Naive thymus-derived CD4-positive, alpha-beta T cell (primary cell): Measurements from ENCODE around the gene ADGRL3. TPM values are rescaled to one million over a fixed set of nuclear protein-coding genes. Genes with fewer than 3 reads are reported as not detected.

Experiments used
- ATAC-seq: fragments of 150-1000 bp; cut with Tn5 transposase; 2 replicates; pipeline ENCODE4 v1.10.0; 2021; ENCODE audit warnings: mild to moderate bottlenecking, moderate library complexity
- CTCF ChIA-PET: fragments of 350-600 bp; sonication (Branson Sonifier 250); formaldehyde crosslinking; loops from one replicate; lab custom pipeline; 2021; ENCODE audit warnings: antibody characterized with exemption; lab: Charles Lee
- POLR2A ChIA-PET: fragments of 350-600 bp; sonication (Branson Sonifier 250); formaldehyde crosslinking; loops from one replicate; lab custom pipeline; 2021; ENCODE audit warnings: antibody characterized with exemption, inconsistent platforms; lab: Charles Lee
- DNase-seq, 9 donors: peaks; one replicate each; pipeline versions ENCODE4 v3.0.0 to v3.0.0-alpha.2; 2020 to 2022; ENCODE audit warnings: mixed read lengths in 1 of 9
- H3K27ac ChIP-seq: one replicate; pipeline ENCODE4 v1.7.0; 2013; ENCODE audit warnings: mild to moderate bottlenecking, low read depth, low read length, moderate library complexity
- H3K27me3 ChIP-seq, 2 donors: one replicate each; pipeline ENCODE4 v1.7.0; 2013; ENCODE audit warnings: low read length in 2 of 2, mild to moderate bottlenecking in 2 of 2, moderate library complexity in 2 of 2; ENCODE audit not compliant: control insufficient read depth in 2 of 2, insufficient read depth in 2 of 2
- H3K36me3 ChIP-seq, 3 experiments: 1 replicate in 2 of 3; 2 replicates in 1 of 3; pipeline ENCODE4 v1.7.0; 2013; ENCODE audit warnings: low read length in 3 of 3, mild to moderate bottlenecking in 3 of 3, moderate library complexity in 1 of 3; ENCODE audit not compliant: insufficient read depth in 3 of 3, control insufficient read depth in 2 of 3
- H3K4me1 ChIP-seq, 2 donors: one replicate each; pipeline ENCODE4 v1.7.0; 2013; ENCODE audit warnings: low read length in 2 of 2, mild to moderate bottlenecking in 2 of 2, moderate library complexity in 1 of 2; ENCODE audit not compliant: control insufficient read depth in 2 of 2, insufficient read depth in 2 of 2
- H3K4me3 ChIP-seq: 2 replicates; pipeline ENCODE4 v1.7.0; 2013; ENCODE audit warnings: mild to moderate bottlenecking, low read length
- H3K9me3 ChIP-seq, 3 experiments: 1 replicate in 2 of 3; 2 replicates in 1 of 3; pipeline ENCODE4 v1.7.0; 2013; ENCODE audit warnings: low read length in 3 of 3; ENCODE audit not compliant: control insufficient read depth in 2 of 3
- H3K27ac Mint-ChIP-seq, 9 donors: one replicate each; pipeline ENCODE4 v1.8.0; 2020 to 2022; ENCODE audit warnings: mixed read lengths in 9 of 9, mild to moderate bottlenecking in 8 of 9, moderate library complexity in 5 of 9, inconsistent platforms in 2 of 9
- H3K27me3 Mint-ChIP-seq, 5 donors: one replicate each; pipeline ENCODE4 v1.8.0; 2021 to 2022; ENCODE audit warnings: mixed read lengths in 5 of 5, mild to moderate bottlenecking in 1 of 5
- H3K36me3 Mint-ChIP-seq, 5 donors: one replicate each; pipeline ENCODE4 v1.8.0; 2020 to 2022; ENCODE audit warnings: mixed read lengths in 5 of 5, mild to moderate bottlenecking in 3 of 5, inconsistent platforms in 1 of 5
- H3K4me1 Mint-ChIP-seq, 7 donors: one replicate each; pipeline ENCODE4 v1.8.0; 2020 to 2022; ENCODE audit warnings: mixed read lengths in 7 of 7, mild to moderate bottlenecking in 3 of 7, inconsistent platforms in 1 of 7
- H3K4me3 Mint-ChIP-seq, 10 donors: one replicate each; pipeline ENCODE4 v1.8.0; 2020 to 2022; ENCODE audit warnings: mild to moderate bottlenecking in 10 of 10, mixed read lengths in 10 of 10, moderate library complexity in 6 of 10, inconsistent platforms in 2 of 10
- H3K9me3 Mint-ChIP-seq, 11 donors: one replicate each; pipeline ENCODE4 v1.8.0; 2020 to 2022; ENCODE audit warnings: mixed read lengths in 11 of 11, mild to moderate bottlenecking in 4 of 11, inconsistent platforms in 1 of 11, moderate library complexity in 1 of 11
- intact Hi-C, 2 donors: fragments of 100-400 bp; cut with micrococcal nuclease; formaldehyde crosslinking; loops; one replicate each; pipeline ENCODE4 v1.15.1; 2023
- polyA plus RNA-seq, 2 donors: library from polyadenylated mRNA; unstranded; fragments of 300-500 nt; fragmentation: Illumina TruSeq; gene quantifications; one replicate each; pipeline ENCODE4 v1.2.3, GENCODE V29; 2021
- total RNA-seq, 6 experiments: library from RNA in 5 of 6; stranded (reverse) in 5 of 6; gene quantifications; 1 replicate in 5 of 6; 2 replicates in 1 of 6; pipeline ENCODE4 v1.2.3 and lab custom pipeline; 2021 to 2026

The ADGRL3 gene
- total and polyA plus RNA-seq, 7 experiments from 2014 or later, result not detected

DNA sequence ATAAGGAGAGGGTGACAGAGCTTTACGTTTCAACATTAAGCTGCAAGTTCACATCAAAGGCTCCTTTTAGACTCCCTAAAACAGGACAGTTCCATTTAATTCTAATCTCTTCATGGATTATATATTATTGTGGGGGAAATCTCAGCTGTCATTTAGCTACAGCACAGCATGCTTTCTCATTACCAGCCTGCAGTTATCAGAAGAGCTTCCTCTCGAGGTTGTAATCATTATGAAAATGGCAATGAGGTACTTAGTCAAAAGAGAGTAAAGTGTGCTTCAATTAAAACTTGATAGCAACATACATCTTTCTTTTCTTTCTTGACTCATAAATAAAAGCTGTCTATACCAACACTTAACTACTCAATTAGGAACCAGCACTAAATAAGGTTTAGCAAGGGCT lies 896.8 kb downstream of the ADGRL3 start:
- H3K4me1 ChIP-seq, result no peaks in the 10 kb centered on the region
- no peaks in the 10 kb centered on the region for H3K9me3 ChIP-seq
- POLR2A ChIA-PET, result no interaction called here
- no peaks in the 10 kb centered on the region for H3K4me1 Mint-ChIP-seq
- CTCF ChIA-PET, result no interaction called here
- H3K36me3 Mint-ChIP-seq, result no peaks in the 10 kb centered on the region
- no peak overlapping the region for H3K4me3 ChIP-seq
- intact Hi-C loops, result no loop called here
- H3K27ac ChIP-seq, result no peak overlapping the region
- H3K9me3 Mint-ChIP-seq, result peaks cover 1 to 27% (median 12%) of the 10 kb centered on the region in 11 donors
- no peak overlapping the region for H3K4me3 Mint-ChIP-seq
- no peak overlapping the region for H3K27ac Mint-ChIP-seq
- H3K27me3 ChIP-seq, result no peaks in the 10 kb centered on the region
- DNase-seq (no peak), ATAC-seq (no peak)
- H3K36me3 ChIP-seq, result no peaks in the 10 kb centered on the region
- no peaks in the 10 kb centered on the region for H3K27me3 Mint-ChIP-seq

DNA sequence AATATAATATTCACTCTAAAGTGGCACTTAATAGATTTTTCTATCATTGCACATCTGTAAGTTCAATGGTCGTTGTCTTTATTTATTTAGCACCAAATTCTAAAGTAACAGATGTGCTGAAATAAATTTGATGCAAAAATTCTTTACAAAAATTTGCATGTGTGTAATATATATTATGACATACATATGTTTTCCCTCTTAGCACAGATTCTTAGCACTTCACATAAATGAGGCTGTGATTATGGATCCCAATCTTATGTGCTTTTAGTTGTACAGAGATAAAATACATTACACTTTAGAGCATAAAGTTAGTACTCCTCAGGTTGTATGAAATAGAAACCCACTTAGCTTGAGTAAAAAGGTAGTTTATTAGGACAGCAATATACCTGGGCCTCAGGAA lies 915.1 kb downstream of the ADGRL3 start:
- no peak overlapping the region for H3K4me3 Mint-ChIP-seq
- H3K4me1 Mint-ChIP-seq, result no peaks in the 10 kb centered on the region
- no peaks in the 10 kb centered on the region for H3K27me3 ChIP-seq
- no peaks in the 10 kb centered on the region for H3K36me3 ChIP-seq
- no peak overlapping the region for H3K27ac Mint-ChIP-seq
- ATAC-seq (no peak), DNase-seq (no peak)
- H3K27me3 Mint-ChIP-seq, result no peaks in the 10 kb centered on the region
- intact Hi-C loops, result no loop called here
- H3K4me3 ChIP-seq, result no peak overlapping the region
- no peak overlapping the region for H3K27ac ChIP-seq
- no peaks in the 10 kb centered on the region for H3K36me3 Mint-ChIP-seq
- CTCF ChIA-PET, result no interaction called here
- POLR2A ChIA-PET, result no interaction called here
- peaks cover 0 to 18% (median 4%) of the 10 kb centered on the region in 11 donors for H3K9me3 Mint-ChIP-seq
- H3K4me1 ChIP-seq, result no peaks in the 10 kb centered on the region
- H3K9me3 ChIP-seq, result no peaks in the 10 kb centered on the region

DNA sequence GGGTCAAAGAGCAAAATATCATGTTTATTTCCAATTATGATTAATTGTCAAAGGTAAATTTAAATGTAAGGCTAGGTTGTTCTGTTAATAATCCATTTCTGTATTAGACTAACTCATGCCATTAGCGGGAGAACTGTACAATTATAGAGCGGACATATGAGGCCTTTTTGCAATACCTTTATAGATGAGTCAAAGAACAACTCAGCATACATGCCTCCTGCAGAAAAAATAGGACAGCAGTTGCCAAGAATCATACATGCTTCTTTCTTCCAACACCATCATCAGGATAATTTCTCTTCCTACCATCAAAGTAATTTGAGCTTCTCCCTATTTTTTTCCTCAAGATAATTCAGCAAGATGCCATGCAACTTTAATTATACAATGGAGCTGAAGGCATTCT lies 917.8 kb downstream of the ADGRL3 start:
- Mint-ChIP-seq H3K27ac (no peak overlapping the region), H3K36me3 (no peaks in the 10 kb centered on the region), H3K9me3 (peaks cover 0 to 13% (median 2%) of the 10 kb centered on the region in 11 donors), H3K27me3 (no peaks in the 10 kb centered on the region), H3K4me1 (no peaks in the 10 kb centered on the region), H3K4me3 (no peak overlapping the region)
- H3K36me3 ChIP-seq, result no peaks in the 10 kb centered on the region
- no peaks in the 10 kb centered on the region for H3K9me3 ChIP-seq
- intact Hi-C loops, result no loop called here
- ChIA-PET CTCF (no interaction called here), POLR2A (no interaction called here)
- no peak overlapping the region for H3K4me3 ChIP-seq
- H3K27ac ChIP-seq, result no peak overlapping the region
- H3K4me1 ChIP-seq, result no peaks in the 10 kb centered on the region
- ATAC-seq, result no peak
- H3K27me3 ChIP-seq, result no peaks in the 10 kb centered on the region
- no peak for DNase-seq

DNA sequence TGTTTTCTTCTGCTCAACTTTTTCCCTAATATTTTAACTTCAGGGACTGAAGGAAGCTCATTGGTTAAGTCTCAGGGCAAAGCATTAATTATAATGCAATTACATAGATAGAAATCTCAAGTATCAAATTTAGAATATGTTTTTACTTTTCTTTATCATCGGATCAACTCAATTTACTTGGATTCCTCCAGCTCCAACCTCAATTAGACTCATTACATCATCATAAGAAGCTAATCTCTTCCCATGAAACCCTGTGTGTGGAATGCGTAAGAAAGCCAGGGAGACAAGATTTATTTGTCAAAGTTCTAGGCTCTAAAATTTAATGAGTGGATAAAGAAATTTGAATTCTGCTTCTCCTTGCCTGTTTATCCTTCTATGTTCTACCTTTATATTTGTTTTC lies 918.4 kb downstream of the ADGRL3 start:
- POLR2A ChIA-PET, result no interaction called here
- DNase-seq (no peak), ATAC-seq (no peak)
- intact Hi-C loops, result no loop called here
- H3K9me3 Mint-ChIP-seq, result peaks cover 0 to 14% (median 2%) of the 10 kb centered on the region in 11 donors
- H3K36me3 Mint-ChIP-seq, result no peaks in the 10 kb centered on the region
- H3K4me1 Mint-ChIP-seq, result no peaks in the 10 kb centered on the region
- H3K27me3 Mint-ChIP-seq, result no peaks in the 10 kb centered on the region
- no peak overlapping the region for H3K4me3 Mint-ChIP-seq
- H3K27ac Mint-ChIP-seq, result no peak overlapping the region
- no peaks in the 10 kb centered on the region for H3K27me3 ChIP-seq
- no peaks in the 10 kb centered on the region for H3K9me3 ChIP-seq
- no peak overlapping the region for H3K27ac ChIP-seq
- CTCF ChIA-PET, result no interaction called here
- no peaks in the 10 kb centered on the region for H3K4me1 ChIP-seq
- H3K36me3 ChIP-seq, result no peaks in the 10 kb centered on the region
- no peak overlapping the region for H3K4me3 ChIP-seq

DNA sequence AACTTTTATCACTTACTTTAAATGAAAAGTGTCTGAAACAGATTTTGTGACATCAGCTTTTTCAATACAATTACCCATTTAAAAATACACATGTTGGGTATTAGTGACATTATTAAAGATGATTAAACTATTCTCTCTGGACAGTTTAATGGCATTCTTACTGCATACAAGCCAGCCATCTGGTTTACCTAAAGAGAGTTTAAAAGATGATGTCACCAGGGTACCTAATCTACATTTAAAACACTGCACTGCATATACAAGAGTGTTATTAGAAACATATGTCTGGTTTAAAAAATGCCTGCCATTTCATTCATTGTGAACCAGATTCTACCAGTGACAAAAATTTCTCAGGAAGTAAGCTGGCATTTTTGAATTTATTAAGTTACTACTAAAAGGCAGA lies 919.1 kb downstream of the ADGRL3 start:
- CTCF ChIA-PET, result no interaction called here
- Mint-ChIP-seq H3K9me3 (peaks cover 0 to 12% (median 2%) of the 10 kb centered on the region in 11 donors), H3K4me3 (no peak overlapping the region), H3K4me1 (no peaks in the 10 kb centered on the region), H3K27me3 (no peaks in the 10 kb centered on the region), H3K36me3 (no peaks in the 10 kb centered on the region), H3K27ac (no peak overlapping the region)
- H3K4me3 ChIP-seq, result no peak overlapping the region
- H3K27ac ChIP-seq, result no peak overlapping the region
- ATAC-seq (no peak), DNase-seq (no peak)
- POLR2A ChIA-PET, result no interaction called here
- intact Hi-C loops, result no loop called here
- no peaks in the 10 kb centered on the region for H3K36me3 ChIP-seq
- no peaks in the 10 kb centered on the region for H3K27me3 ChIP-seq
- H3K9me3 ChIP-seq, result no peaks in the 10 kb centered on the region
- no peaks in the 10 kb centered on the region for H3K4me1 ChIP-seq

DNA sequence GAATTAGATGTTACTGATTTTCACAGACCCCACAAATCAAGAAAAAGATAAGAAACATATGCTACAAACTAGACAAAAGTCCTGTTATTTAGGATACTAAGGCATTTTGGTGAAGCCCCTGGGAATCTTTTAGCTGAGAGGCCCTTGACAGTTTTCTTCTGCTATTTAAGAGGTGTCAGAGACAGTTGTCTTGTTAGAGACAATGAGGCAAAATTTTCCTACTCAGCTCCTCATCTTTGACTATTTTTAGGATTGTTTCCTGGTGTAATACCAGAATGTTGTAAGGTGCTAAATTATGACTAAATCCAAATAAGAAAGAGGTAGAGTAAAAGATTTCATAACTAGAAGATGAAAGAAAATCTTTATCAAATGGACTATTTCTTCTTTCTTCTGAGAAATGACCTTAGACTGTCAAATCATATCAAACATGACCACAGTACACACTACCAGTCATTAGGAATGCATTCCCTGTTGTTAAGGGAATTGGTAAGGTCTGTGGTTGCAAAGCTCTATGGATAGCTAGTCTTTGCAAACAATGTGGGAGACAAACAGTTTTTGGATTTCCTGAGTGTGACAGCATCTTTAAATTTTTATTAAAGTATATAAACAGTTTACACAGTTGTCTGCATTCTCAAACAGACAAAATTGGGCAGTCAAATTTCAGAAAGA lies 926.1 kb downstream of the ADGRL3 start:
- no peaks in the 10 kb centered on the region for H3K36me3 ChIP-seq
- H3K4me1 ChIP-seq, result no peaks in the 10 kb centered on the region
- no peaks in the 10 kb centered on the region for H3K27me3 ChIP-seq
- POLR2A ChIA-PET, result no interaction called here
- no peaks in the 10 kb centered on the region for H3K4me1 Mint-ChIP-seq
- peaks cover 2 to 23% (median 7%) of the 10 kb centered on the region in 11 donors for H3K9me3 Mint-ChIP-seq
- intact Hi-C loops, result no loop called here
- H3K9me3 ChIP-seq, result peaks cover 0 to 4% (median 0%) of the 10 kb centered on the region in 3 experiments
- DNase-seq (no peak), ATAC-seq (no peak)
- no peak overlapping the region for H3K4me3 Mint-ChIP-seq
- no peak overlapping the region for H3K27ac Mint-ChIP-seq
- CTCF ChIA-PET, result no interaction called here
- no peaks in the 10 kb centered on the region for H3K27me3 Mint-ChIP-seq
- peaks cover 0 to 3% (median 0%) of the 10 kb centered on the region in 5 donors for H3K36me3 Mint-ChIP-seq
- no peak overlapping the region for H3K27ac ChIP-seq
- no peak overlapping the region for H3K4me3 ChIP-seq
